GM12878 (cell line): ENCODE data around the gene STPG3. TPM values are rescaled to one million over a fixed set of nuclear protein-coding genes. Genes with fewer than 3 reads are reported as not detected.

ENCODE experiments used
- ATAC-seq: fragments of 200-7000 bp; cut with Tn5 transposase; 3 replicates; pipeline ENCODE4 v1.9.1; 2020; ENCODE audit warnings: mild to moderate bottlenecking, moderate library complexity
- BruUV-seq: library from RNA; stranded (reverse); fragments of 400-500 nt; replicated peaks from 2 replicates; lab custom pipeline; 2021; lab: Mats Ljungman, UMichigan
- CTCF ChIA-PET: fragments of 300-600 bp; sonication (Branson Sonifier 250); formaldehyde crosslinking; extraction: SDS; loops from one replicate; lab custom pipeline; 2021; ENCODE audit warnings: inconsistent platforms; lab: Yijun Ruan, JAX
- POLR2A ChIA-PET: fragments of 350-600 bp; formaldehyde crosslinking; extraction: SDS; loops from one replicate; lab custom pipeline; 2021; ENCODE audit warnings: inconsistent platforms; lab: Charles Lee
- RAD21 ChIA-PET: fragments of 300-600 bp; sonication (Branson Sonifier 250); formaldehyde crosslinking; loops from one replicate; lab custom pipeline; 2023; ENCODE audit warnings: antibody characterized with exemption; ENCODE audit not compliant: unreplicated experiment; lab: Charles Lee
- SMC1A ChIA-PET: fragments of 300-600 bp; sonication (Branson Sonifier 250); formaldehyde crosslinking; loops from one replicate; lab custom pipeline; 2023; ENCODE audit not compliant: unreplicated experiment, uncharacterized antibody; lab: Charles Lee
- DNase-seq: peaks from one replicate; pipeline ENCODE4 v3.0.0-alpha.2; 2011; ENCODE audit warnings: low read depth, low spot score
- FAIRE-seq: peaks from 3 replicates; lab custom pipeline; 2011; peaks lifted over from hg19 to GRCh38; lab: Jason Lieb, UNC
- H2AFZ ChIP-seq: 2 replicates; pipeline ENCODE4 v1.6.0; 2011; ENCODE audit warnings: low read depth, low read length, control low read depth; ENCODE audit not compliant: control insufficient read depth
- H3K27ac ChIP-seq: 2 replicates; pipeline ENCODE4 v1.5.1; 2011; ENCODE audit warnings: control low read depth; ENCODE audit not compliant: control insufficient read depth, insufficient read depth
- H3K27me3 ChIP-seq, 2 experiments: replicated peaks in 1 of 2; 2 replicates each; pipeline versions ENCODE4 v1.6.0 to v1.6.1; 2011; ENCODE audit warnings: low read length in 1 of 2; ENCODE audit not compliant: control insufficient read depth in 2 of 2, insufficient read depth in 2 of 2
- H3K36me3 ChIP-seq, 2 experiments: 2 replicates each; pipeline ENCODE4 v1.5.1; 2011; ENCODE audit warnings: low read length in 1 of 2; ENCODE audit not compliant: control insufficient read depth in 2 of 2, insufficient read depth in 2 of 2
- H3K4me1 ChIP-seq: 2 replicates; pipeline ENCODE4 v1.6.1; 2011; ENCODE audit warnings: mild to moderate bottlenecking, low read length, moderate library complexity, mixed read lengths; ENCODE audit not compliant: control insufficient read depth, insufficient read depth
- H3K4me2 ChIP-seq: 2 replicates; pipeline ENCODE4 v1.6.0; 2011; ENCODE audit warnings: control low read depth; ENCODE audit not compliant: control insufficient read depth, insufficient read depth
- H3K4me3 ChIP-seq: fragments of 200-600 bp; sonication (generic); 2 replicates; pipeline ENCODE4 v1.5.1; 2016
- H3K79me2 ChIP-seq: 2 replicates; pipeline ENCODE4 v1.6.0; 2011; ENCODE audit warnings: low read length; ENCODE audit not compliant: control insufficient read depth, insufficient read depth
- H3K9ac ChIP-seq: 2 replicates; pipeline ENCODE4 v1.8.0; 2011; ENCODE audit warnings: low read length, control low read depth, mixed read lengths; ENCODE audit not compliant: control insufficient read depth, insufficient read depth
- H3K9me3 ChIP-seq: replicated peaks from 3 replicates; pipeline ENCODE4 v1.5.1; 2011; ENCODE audit warnings: mild to moderate bottlenecking, low read length; ENCODE audit not compliant: control insufficient read depth, insufficient read depth
- H4K20me1 ChIP-seq: 2 replicates; pipeline ENCODE4 v1.6.0; 2011; ENCODE audit not compliant: control insufficient read depth, insufficient read depth
- NR2F1 ChIP-seq: fragments of 450-650 bp; conservative IDR thresholded peaks from 2 replicates; pipeline ENCODE4 v1.6.1; 2017; ENCODE audit warnings: mild to moderate bottlenecking
- USF2 ChIP-seq: IDR thresholded peaks from 2 replicates; pipeline ENCODE4 v1.6.1; 2011; ENCODE audit warnings: low read depth, low read length, improper control_type of control experiment, borderline replicate concordance
- WGBS: methylation state at CpG from one replicate; pipeline ENCODE4 v1.1.6; 2016; ENCODE audit warnings: low lambda C conversion rate; ENCODE audit not compliant: insufficient replicate concordance, insufficient coverage; ENCODE audit errors: missing lambda C conversion rate; 5-methylcytosine and 5-hydroxymethylcytosine counted together
- in situ Hi-C: fragments of 300-500 bp; cut with MboI; formaldehyde crosslinking; loops from 9 replicates; pipeline ENCODE4 v1.14.3; 2018; ENCODE audit warnings: mixed read lengths
- intact Hi-C: fragments of 100-400 bp; cut with micrococcal nuclease; formaldehyde crosslinking; loops from one replicate; pipeline ENCODE4 v1.14.2; 2022; ENCODE audit not compliant: unreplicated experiment
- polyA plus RNA-seq, 11 experiments: library from polyadenylated mRNA; depleted of rRNA in 4 of 11; unstranded in 6 of 11; stranded (reverse) in 5 of 11; fragments of >200 nt; fragmentation: Nextera tagmentation in 4 of 11; fragmentation: Illumina TruSeq in 1 of 11; extraction: Ambion mirVana in 4 of 11; extraction: Trizol in 1 of 11; gene quantifications; 1 replicate in 1 of 11; 2 replicates in 10 of 11; pipeline versions ENCODE4 v1.2.1 to v1.2.3, GENCODE V29; 2011 to 2016; ENCODE audit warnings: inconsistent platforms in 2 of 11, missing spikeins in 2 of 11, low read depth in 1 of 11
- total RNA-seq, 4 experiments: library from RNA; depleted of rRNA in 3 of 4; stranded (reverse); fragments of >200 nt in 3 of 4; fragmentation: Illumina TruSeq in 1 of 4; extraction: Trizol in 1 of 4; gene quantifications; 2 replicates each; pipeline versions ENCODE4 v1.2.1 to v1.2.3, GENCODE V29; 2013 to 2021

The STPG3 gene
- total and polyA plus RNA-seq, 10 of the 15 experiments (the other 5 are each of a cell fraction or from before 2014, with no cell fraction given), result not detected

GRCh38 chr9:137266162-137266527 is 15.1 kb downstream of the STPG3 start:
- CTCF ChIA-PET, result interaction anchor here (0.7 kb wide), 1 partner anchor 25 kb away, joined by 4 read pairs; no protein-coding TSS in a partner anchor

More at GRCh38 chr9:137266162-137266527, 15.1 kb downstream of the STPG3 start:
- Histone ChIP-seq H3K9ac (no peak overlapping the region), H3K79me2 (0 out of 2 replicates have a peak, but pooled peaks cover 2% of the 10 kb centered on the region), H3K27me3 (no peaks in the 10 kb centered on the region), H3K36me3 (peaks cover 6 to 16% of the 10 kb centered on the region in 2 experiments; a peak in 3 of 4 replicates), H3K4me2 (no peak overlapping the region), H3K4me3 (no peak overlapping the region), H3K27ac (no peak overlapping the region), H4K20me1 (no peaks in the 10 kb centered on the region), H3K9me3 (no peaks in the 10 kb centered on the region), H3K4me1 (peaks cover 17% of the 10 kb centered on the region), H2AFZ (no peak overlapping the region)
- in situ Hi-C loops (no loop called here), intact Hi-C loops (no loop called here)
- RAD21 ChIA-PET, result interaction anchor here (1.2 kb wide), 1 partner anchor 29 kb away, joined by 4 read pairs; no protein-coding TSS in a partner anchor
- no peak for ATAC-seq
- POLR2A ChIA-PET, result interaction anchor here (2.4 kb wide), 1 partner anchor 10 kb away, joined by 13 read pairs; the partner anchor contains the start of gene NELFB
- SMC1A ChIA-PET, result no interaction called here
- TF ChIP-seq NR2F1, result no peak
- TF ChIP-seq USF2, result no peak
- no TSS peak for BruUV-seq
- DNase-seq, result no peak
- FAIRE-seq, result no peak
- 89% methylated on average over 15 of the region's 15 CpGs for WGBS
